NB4 (cell line): ENCODE measurements around the gene RAB3B.

Source experiments
- MAX ChIP-seq: IDR thresholded peaks from 2 replicates; pipeline ENCODE4 v1.6.1; 2011; ENCODE audit warnings: low read depth, low read length
- TF ChIP-seq, protein P1 (sequence below): IDR thresholded peaks from one replicate; pipeline ENCODE4 v1.5.1; 2012; ENCODE audit warnings: low read depth, low read length

DNA sequence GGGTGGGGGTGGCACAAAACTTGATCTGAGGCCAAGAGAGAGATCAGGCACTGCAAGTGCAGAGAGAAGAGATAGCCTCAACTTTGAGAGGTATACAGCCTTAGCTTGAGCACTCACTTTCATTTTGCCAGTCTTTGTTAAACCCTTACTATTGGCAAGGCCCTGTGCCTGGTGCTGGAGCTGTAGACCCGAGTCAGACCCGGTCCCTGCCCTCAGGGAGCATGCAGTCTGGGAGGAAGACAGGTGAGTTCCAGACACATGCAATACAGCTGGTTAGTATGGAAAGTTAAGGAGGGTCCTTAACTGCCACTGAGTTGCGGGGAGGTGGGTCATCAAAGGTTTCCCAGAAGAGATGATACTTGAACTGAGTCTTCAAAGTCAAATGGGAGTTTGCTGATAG is 31.7 kb downstream of the RAB3B start:
- TF ChIP-seq, protein P1, sequence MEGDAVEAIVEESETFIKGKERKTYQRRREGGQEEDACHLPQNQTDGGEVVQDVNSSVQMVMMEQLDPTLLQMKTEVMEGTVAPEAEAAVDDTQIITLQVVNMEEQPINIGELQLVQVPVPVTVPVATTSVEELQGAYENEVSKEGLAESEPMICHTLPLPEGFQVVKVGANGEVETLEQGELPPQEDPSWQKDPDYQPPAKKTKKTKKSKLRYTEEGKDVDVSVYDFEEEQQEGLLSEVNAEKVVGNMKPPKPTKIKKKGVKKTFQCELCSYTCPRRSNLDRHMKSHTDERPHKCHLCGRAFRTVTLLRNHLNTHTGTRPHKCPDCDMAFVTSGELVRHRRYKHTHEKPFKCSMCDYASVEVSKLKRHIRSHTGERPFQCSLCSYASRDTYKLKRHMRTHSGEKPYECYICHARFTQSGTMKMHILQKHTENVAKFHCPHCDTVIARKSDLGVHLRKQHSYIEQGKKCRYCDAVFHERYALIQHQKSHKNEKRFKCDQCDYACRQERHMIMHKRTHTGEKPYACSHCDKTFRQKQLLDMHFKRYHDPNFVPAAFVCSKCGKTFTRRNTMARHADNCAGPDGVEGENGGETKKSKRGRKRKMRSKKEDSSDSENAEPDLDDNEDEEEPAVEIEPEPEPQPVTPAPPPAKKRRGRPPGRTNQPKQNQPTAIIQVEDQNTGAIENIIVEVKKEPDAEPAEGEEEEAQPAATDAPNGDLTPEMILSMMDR = no peak
- TF ChIP-seq MAX = no peak
